ENCODE results near the gene MPZL2. TPM values are rescaled to one million over a fixed set of nuclear protein-coding genes. Genes with fewer than 3 reads are reported as not detected.

The MPZL2 gene
- total RNA-seq, 1 experiment from 2014 or later, result 0.26 TPM

DNA sequence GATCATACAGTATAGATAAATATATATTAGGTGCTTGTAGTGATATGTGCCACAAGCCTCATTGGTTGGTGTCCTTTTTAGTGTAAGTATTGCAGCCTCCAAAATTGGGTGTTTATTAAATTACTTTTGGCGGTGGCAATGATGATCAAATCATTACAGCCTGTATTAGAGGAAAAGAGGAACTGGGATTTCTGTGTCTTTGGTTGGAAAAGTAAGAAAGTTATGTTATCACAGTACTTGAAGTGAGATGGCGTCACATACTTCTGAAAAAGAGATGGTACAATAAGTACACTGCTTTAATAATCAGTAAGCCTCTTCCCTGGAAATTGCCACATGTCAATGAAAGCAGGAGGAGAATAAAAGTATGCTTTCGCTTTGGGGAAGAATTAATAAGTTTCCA is 11.4 kb downstream of the MPZL2 start:
- H4K20me1 ChIP-seq (ENCODE audit: control insufficient read depth, insufficient read depth, insufficient read length), result no peaks in the 10 kb centered on the region
- H3K23ac ChIP-seq (ENCODE audit: insufficient read length, low read depth, low read length), result no peak overlapping the region
- Mint-ChIP-seq H3K9me3 (peaks cover 0 to 5% of the 10 kb centered on the region in 2 experiments; a peak in 3 of 5 replicates), H3K27ac (peak overlapping the region in 1 of 3 experiments; percentile 100; a peak in 2 of 7 replicates), H3K27me3 (ENCODE audit: low read depth) (peaks cover 87% of the 10 kb centered on the region), H3K4me3 (peak overlapping the region in 1 of 2 experiments; percentile 90; a peak in 2 of 5 replicates), H3K36me3 (ENCODE audit: insufficient read depth in 1 of 3, low read depth in 3 of 3) (no peaks in the 10 kb centered on the region), H3K4me1 (peaks cover 7 to 13% of the 10 kb centered on the region in 2 experiments; a peak in 3 of 4 replicates)
- H4K91ac ChIP-seq (ENCODE audit: insufficient read length, low read depth, low read length), result no peak overlapping the region
- H2AK5ac ChIP-seq (ENCODE audit: insufficient read length, low read length), result no peak overlapping the region
- no peak overlapping the region for H2BK20ac ChIP-seq (ENCODE audit: low read depth, low read length, poor library complexity, severe bottlenecking)
- no peak overlapping the region for H3K14ac ChIP-seq (ENCODE audit: insufficient read depth, low read length)
- H3K9me3 ChIP-seq (ENCODE audit: control insufficient read depth, low read depth, low read length), result no peaks in the 10 kb centered on the region
- no peak overlapping the region for H2BK15ac ChIP-seq (ENCODE audit: low read depth, low read length)
- no CpG with 5 or more reads among the region's 3 CpGs for WGBS (ENCODE audit: extremely low coverage, insufficient read length, low lambda C conversion rate)
- H2BK5ac ChIP-seq (ENCODE audit: insufficient read length, low read length), result no peak overlapping the region
- no peaks in the 10 kb centered on the region for H3K4me1 ChIP-seq (ENCODE audit: insufficient read depth, low read length)
- no peak overlapping the region for H4K8ac ChIP-seq (replicated peaks; ENCODE audit: insufficient read length, low read depth, low read length)
- TF ChIP-seq, protein P1, sequence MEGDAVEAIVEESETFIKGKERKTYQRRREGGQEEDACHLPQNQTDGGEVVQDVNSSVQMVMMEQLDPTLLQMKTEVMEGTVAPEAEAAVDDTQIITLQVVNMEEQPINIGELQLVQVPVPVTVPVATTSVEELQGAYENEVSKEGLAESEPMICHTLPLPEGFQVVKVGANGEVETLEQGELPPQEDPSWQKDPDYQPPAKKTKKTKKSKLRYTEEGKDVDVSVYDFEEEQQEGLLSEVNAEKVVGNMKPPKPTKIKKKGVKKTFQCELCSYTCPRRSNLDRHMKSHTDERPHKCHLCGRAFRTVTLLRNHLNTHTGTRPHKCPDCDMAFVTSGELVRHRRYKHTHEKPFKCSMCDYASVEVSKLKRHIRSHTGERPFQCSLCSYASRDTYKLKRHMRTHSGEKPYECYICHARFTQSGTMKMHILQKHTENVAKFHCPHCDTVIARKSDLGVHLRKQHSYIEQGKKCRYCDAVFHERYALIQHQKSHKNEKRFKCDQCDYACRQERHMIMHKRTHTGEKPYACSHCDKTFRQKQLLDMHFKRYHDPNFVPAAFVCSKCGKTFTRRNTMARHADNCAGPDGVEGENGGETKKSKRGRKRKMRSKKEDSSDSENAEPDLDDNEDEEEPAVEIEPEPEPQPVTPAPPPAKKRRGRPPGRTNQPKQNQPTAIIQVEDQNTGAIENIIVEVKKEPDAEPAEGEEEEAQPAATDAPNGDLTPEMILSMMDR (conservative IDR thresholded peaks at IDR 0.05), result no peak
- H3K79me2 ChIP-seq (ENCODE audit: insufficient read depth, low read length), result no peaks in the 10 kb centered on the region
- peak overlapping the region; percentile 46 for H3K4me2 ChIP-seq (ENCODE audit: insufficient read depth, insufficient read length, low read length)
- H3K27ac ChIP-seq (ENCODE audit: insufficient read length, low read depth, low read length), result peak overlapping the region; percentile 97
- H2AFZ ChIP-seq (ENCODE audit: low read length), result no peak overlapping the region
- H3K23me2 ChIP-seq (ENCODE audit: insufficient read length, low read depth, low read length, poor library complexity, severe bottlenecking), result no peaks in the 10 kb centered on the region
- DNase-seq, result no peak
- no peak overlapping the region for H3K4ac ChIP-seq (ENCODE audit: low read depth, low read length)
- no peak overlapping the region for H3K9ac ChIP-seq (ENCODE audit: extremely low read depth, insufficient read length, low read length)
- H3T11ph ChIP-seq (ENCODE audit: low read length), result no peak overlapping the region
- no peak overlapping the region for H2BK12ac ChIP-seq (ENCODE audit: insufficient read length, low read depth, low read length)
- H2BK120ac ChIP-seq (ENCODE audit: low read depth, low read length, poor library complexity, severe bottlenecking), result no peak overlapping the region
- H3K79me1 ChIP-seq (ENCODE audit: insufficient read depth, low read depth, low read length, poor library complexity, severe bottlenecking), result no peaks in the 10 kb centered on the region
- no peak overlapping the region for H3K18ac ChIP-seq (ENCODE audit: insufficient read length, low read depth, low read length)
- H4K5ac ChIP-seq (ENCODE audit: insufficient read length, low read depth, low read length), result no peak overlapping the region
- no peak overlapping the region for H3K56ac ChIP-seq (ENCODE audit: insufficient read length, low read depth, low read length)
- no peaks in the 10 kb centered on the region for H3K27me3 ChIP-seq (ENCODE audit: insufficient read depth, low read length)

Data from H9 (cell line).